IMR-90 (cell line): ENCODE data around the gene RAI2. TPM values are rescaled to one million over a fixed set of nuclear protein-coding genes. Genes with fewer than 3 reads are reported as not detected.
A peak's percentile ranks its signal among the peaks of the same experiment; 100 is the strongest.

Experiments used
- ATAC-seq: fragments of 200-7000 bp; cut with Tn5 transposase; 2 replicates; pipeline ENCODE4 v1.9.1; 2020; ENCODE audit warnings: low read depth, mild to moderate bottlenecking, moderate library complexity
- BruUV-seq: library from RNA; stranded (reverse); fragments of 400-500 nt; replicated peaks from 2 replicates; lab custom pipeline; 2021; lab: Mats Ljungman, UMichigan
- CTCF ChIA-PET: fragments of 300-600 bp; formaldehyde crosslinking; extraction: SDS; loops from one replicate; lab custom pipeline; 2021; ENCODE audit warnings: antibody characterized with exemption; lab: Yijun Ruan, JAX
- POLR2A ChIA-PET: fragments of 300-600 bp; sonication (Branson Sonifier 250); formaldehyde crosslinking; loops from one replicate; lab custom pipeline; 2022; ENCODE audit warnings: antibody characterized with exemption; ENCODE audit not compliant: unreplicated experiment; lab: Charles Lee
- DNase-seq: peaks from one replicate; pipeline ENCODE4 v3.0.0; 2013
- H2AFZ ChIP-seq: replicated peaks from 2 replicates; pipeline ENCODE3; 2013; ENCODE audit warnings: low read length, mild to moderate bottlenecking; ENCODE audit not compliant: poor library complexity
- H2AK5ac ChIP-seq: 2 replicates; pipeline ENCODE4 v1.6.1; 2013; ENCODE audit warnings: low read depth, low read length, inconsistent platforms
- H2AK9ac ChIP-seq: replicated peaks from 2 replicates; pipeline ENCODE3; 2013; ENCODE audit warnings: mild to moderate bottlenecking, low read depth, low read length, moderate library complexity; ENCODE audit not compliant: poor library complexity
- H2BK120ac ChIP-seq: 2 replicates; pipeline ENCODE4 v1.6.1; 2013; ENCODE audit warnings: low read depth, low read length, inconsistent platforms
- H2BK15ac ChIP-seq: 3 replicates; pipeline ENCODE4 v1.6.1; 2013; ENCODE audit warnings: low read depth, low read length, inconsistent platforms
- H2BK20ac ChIP-seq: 2 replicates; pipeline ENCODE4 v1.6.1; 2013; ENCODE audit warnings: low read depth, mild to moderate bottlenecking, inconsistent platforms, low read length, moderate library complexity
- H2BK5ac ChIP-seq: 2 replicates; pipeline ENCODE4 v1.6.1; 2013; ENCODE audit warnings: mild to moderate bottlenecking, low read depth, low read length, inconsistent platforms; ENCODE audit not compliant: poor library complexity, severe bottlenecking
- H3K14ac ChIP-seq: replicated peaks from 2 replicates; pipeline ENCODE4 v1.6.1; 2013; ENCODE audit warnings: low read depth, low read length, inconsistent platforms
- H3K18ac ChIP-seq: 2 replicates; pipeline ENCODE4 v1.6.1; 2013; ENCODE audit warnings: low read depth, low read length, control low read depth
- H3K23ac ChIP-seq: 2 replicates; pipeline ENCODE4 v1.6.1; 2013; ENCODE audit warnings: low read depth, low read length, inconsistent platforms
- H3K27ac ChIP-seq: 2 replicates; pipeline ENCODE4 v1.5.1; 2013; ENCODE audit warnings: mild to moderate bottlenecking, control low read depth, low read length; ENCODE audit not compliant: insufficient read depth
- H3K27me3 ChIP-seq: 2 replicates; pipeline ENCODE4 v1.6.1; 2013; ENCODE audit warnings: low read length; ENCODE audit not compliant: control insufficient read depth, insufficient read depth
- H3K36me3 ChIP-seq: 2 replicates; pipeline ENCODE4 v1.6.1; 2013; ENCODE audit warnings: low read length, mixed read lengths; ENCODE audit not compliant: control insufficient read depth, insufficient read depth
- H3K4ac ChIP-seq: 2 replicates; pipeline ENCODE4 v1.6.1; 2013; ENCODE audit warnings: low read depth, low read length, inconsistent platforms
- H3K4me1 ChIP-seq: 2 replicates; pipeline ENCODE4 v1.6.1; 2013; ENCODE audit warnings: low read length, mixed read lengths; ENCODE audit not compliant: control insufficient read depth, insufficient read depth
- H3K4me2 ChIP-seq: 2 replicates; pipeline ENCODE4 v1.6.1; 2013; ENCODE audit warnings: low read depth, mild to moderate bottlenecking, control low read depth, low read length, moderate library complexity
- H3K4me3 ChIP-seq: 2 replicates; pipeline ENCODE4 v1.5.1; 2013; ENCODE audit warnings: low read depth, mild to moderate bottlenecking, control low read depth, low read length, moderate library complexity; ENCODE audit not compliant: insufficient read depth
- H3K56ac ChIP-seq: 2 replicates; pipeline ENCODE4 v1.6.1; 2013; ENCODE audit warnings: low read length, inconsistent platforms; ENCODE audit not compliant: insufficient read depth; ENCODE audit errors: extremely low read depth
- H3K79me1 ChIP-seq, 2 experiments: 2 replicates each; pipeline ENCODE4 v1.6.1; 2013; ENCODE audit warnings: low read length in 2 of 2, inconsistent platforms in 1 of 2, low read depth in 1 of 2
- H3K9ac ChIP-seq: 2 replicates; pipeline ENCODE4 v1.6.1; 2013; ENCODE audit warnings: low read depth, low read length, control low read depth
- H3K9me1 ChIP-seq: 2 replicates; pipeline ENCODE4 v1.6.1; 2013; ENCODE audit warnings: low read length, inconsistent platforms; ENCODE audit not compliant: insufficient read depth
- H3K9me3 ChIP-seq: 2 replicates; pipeline ENCODE4 v1.6.1; 2013; ENCODE audit warnings: low read length; ENCODE audit not compliant: control insufficient read depth, insufficient read depth
- H4K20me1 ChIP-seq: 2 replicates; pipeline ENCODE4 v1.6.1; 2013; ENCODE audit warnings: low read length, inconsistent platforms; ENCODE audit not compliant: insufficient read depth
- H4K5ac ChIP-seq: 2 replicates; pipeline ENCODE4 v1.6.1; 2013; ENCODE audit warnings: mild to moderate bottlenecking, low read depth, low read length, control low read depth
- H4K8ac ChIP-seq, 2 experiments: 2 replicates each; pipeline ENCODE4 v1.6.1; 2013; ENCODE audit warnings: low read depth in 2 of 2, low read length in 2 of 2, control low read depth in 1 of 2, inconsistent platforms in 1 of 2
- H4K91ac ChIP-seq: 2 replicates; pipeline ENCODE4 v1.6.1; 2013; ENCODE audit warnings: low read depth, low read length, inconsistent platforms; ENCODE audit not compliant: insufficient read depth
- CEBPB ChIP-seq: IDR thresholded peaks from 2 replicates; pipeline ENCODE4 v1.6.1; 2012; ENCODE audit warnings: low read depth, low read length, improper control_type of control experiment
- CHD1 ChIP-seq: IDR thresholded peaks from 2 replicates; pipeline ENCODE4 v1.6.1; 2012; ENCODE audit warnings: low read depth, low read length, improper control_type of control experiment
- MAFK ChIP-seq: IDR thresholded peaks from 2 replicates; pipeline ENCODE4 v1.6.1; 2012; ENCODE audit warnings: low read depth, low read length, improper control_type of control experiment
- MXI1 ChIP-seq: IDR thresholded peaks from 2 replicates; pipeline ENCODE4 v1.6.1; 2012; ENCODE audit warnings: low read depth, mild to moderate bottlenecking, low read length, moderate library complexity, borderline replicate concordance
- NFE2L2 ChIP-seq: fragments of 150-350 bp; IDR thresholded peaks from 2 replicates; pipeline ENCODE4 v1.6.1; 2016; ENCODE audit warnings: low read depth, mild to moderate bottlenecking, low read length
- RCOR1 ChIP-seq: IDR thresholded peaks from 2 replicates; pipeline ENCODE4 v1.6.1; 2012; ENCODE audit warnings: mild to moderate bottlenecking, low read length, improper control_type of control experiment; ENCODE audit not compliant: insufficient replicate concordance
- USF2 ChIP-seq: fragments of 150-350 bp; IDR thresholded peaks from 2 replicates; pipeline ENCODE4 v1.6.1; 2017; ENCODE audit warnings: mild to moderate bottlenecking, antibody characterized with exemption, low read length, low read depth
- WGBS, 2 experiments: methylation state at CpG; one replicate each; pipeline versions ENCODE4 v1.1.5 to v1.1.7; 2013; ENCODE audit warnings: missing lambda C conversion rate in 2 of 2; ENCODE audit not compliant: insufficient read length in 1 of 2; ENCODE audit errors: extremely low coverage in 2 of 2; 5-methylcytosine and 5-hydroxymethylcytosine counted together
- dilution Hi-C: fragments of 300-500 bp; cut with HindIII; formaldehyde crosslinking; loops from one replicate; pipeline ENCODE4 v1.14.3; 2018; ENCODE audit warnings: low sequenced_read_pairs; ENCODE audit not compliant: unreplicated experiment
- in situ Hi-C: fragments of 300-500 bp; cut with MboI; formaldehyde crosslinking; loops from 3 replicates; pipeline ENCODE4 v1.14.3; 2019; ENCODE audit warnings: low sequenced_read_pairs, inconsistent platforms, mixed read lengths
- intact Hi-C: fragments of 100-400 bp; cut with micrococcal nuclease; formaldehyde crosslinking; loops from 2 replicates; pipeline ENCODE4 v1.10.0; 2022
- polyA plus RNA-seq, 3 experiments: library from polyadenylated mRNA; depleted of rRNA; stranded (reverse); fragments of >200 nt; gene quantifications; 2 replicates each; pipeline ENCODE4 v1.2.3, GENCODE V29; 2012; ENCODE audit warnings: low replicate concordance in 1 of 3
- total RNA-seq: library from RNA; depleted of rRNA; stranded (reverse); fragments of >200 nt; gene quantifications from 2 replicates; pipeline ENCODE4 v1.2.3, GENCODE V29; 2012

RAI2 gene
- total and polyA plus RNA-seq, 2 of the 4 experiments (the other 2 are of a cell fraction) = 0.07 TPM; not detected in 1

GRCh38 chrX:17814557-17814956, 46.5 kb downstream of the RAI2 start:
- CTCF ChIA-PET = no interaction called here
- Histone ChIP-seq H3K79me1 (no peaks in the 10 kb centered on the region), H4K8ac (no peak overlapping the region), H4K91ac (no peak overlapping the region), H3K56ac (no peak overlapping the region), H2BK5ac (no peak overlapping the region), H3K27me3 (peaks cover 2% of the 10 kb centered on the region), H4K20me1 (no peaks in the 10 kb centered on the region), H3K23ac (no peak overlapping the region), H3K4me2 (no peak overlapping the region), H3K4me1 (no peaks in the 10 kb centered on the region), H3K27ac (no peak overlapping the region), H2BK20ac (no peak overlapping the region), H3K9me3 (no peaks in the 10 kb centered on the region), H2BK120ac (no peak overlapping the region), H3K4ac (no peak overlapping the region), H3K9me1 (no peaks in the 10 kb centered on the region), H2AK5ac (no peak overlapping the region), H2BK15ac (no peak overlapping the region), H3K18ac (no peak overlapping the region), H3K9ac (no peak overlapping the region), H2AFZ (no peak overlapping the region), H3K36me3 (no peaks in the 10 kb centered on the region), H4K5ac (no peak overlapping the region), H2AK9ac (no peak overlapping the region), H3K4me3 (no peak overlapping the region), H3K14ac (no peak overlapping the region)
- POLR2A ChIA-PET = no interaction called here
- dilution Hi-C loops = no loop called here
- no peak for TF ChIP-seq CHD1
- TF ChIP-seq MXI1 = no peak
- no peak for TF ChIP-seq USF2
- TF ChIP-seq RCOR1 = no peak
- TF ChIP-seq NFE2L2 = no peak
- TF ChIP-seq CEBPB = no peak
- no peak for TF ChIP-seq MAFK
- ATAC-seq (peak; percentile 56), DNase-seq (peak; percentile 17)
- BruUV-seq = no TSS peak
- intact Hi-C loops = no loop called here
- WGBS, 2 experiments = 14% methylated on average over 1 of the region's 3 CpGs; no CpG with 5 or more reads in 1 of the 2 experiments
- in situ Hi-C loops = no loop called here
